Stimulated activated CD4-positive, alpha-beta T cell treated with anti-CD3 and anti-CD28 coated beads, TNF-alpha, amount 100 ng/mL, for 1 hour (primary cell): Measurements from ENCODE around the gene ASXL1.

ENCODE experiments used
- DNase-seq, 3 donors: peaks; one replicate each; pipeline ENCODE4 v3.0.0-alpha.2; 2020; ENCODE audit warnings: low read depth in 3 of 3, low spot score in 1 of 3

The ASXL1 gene

DNA sequence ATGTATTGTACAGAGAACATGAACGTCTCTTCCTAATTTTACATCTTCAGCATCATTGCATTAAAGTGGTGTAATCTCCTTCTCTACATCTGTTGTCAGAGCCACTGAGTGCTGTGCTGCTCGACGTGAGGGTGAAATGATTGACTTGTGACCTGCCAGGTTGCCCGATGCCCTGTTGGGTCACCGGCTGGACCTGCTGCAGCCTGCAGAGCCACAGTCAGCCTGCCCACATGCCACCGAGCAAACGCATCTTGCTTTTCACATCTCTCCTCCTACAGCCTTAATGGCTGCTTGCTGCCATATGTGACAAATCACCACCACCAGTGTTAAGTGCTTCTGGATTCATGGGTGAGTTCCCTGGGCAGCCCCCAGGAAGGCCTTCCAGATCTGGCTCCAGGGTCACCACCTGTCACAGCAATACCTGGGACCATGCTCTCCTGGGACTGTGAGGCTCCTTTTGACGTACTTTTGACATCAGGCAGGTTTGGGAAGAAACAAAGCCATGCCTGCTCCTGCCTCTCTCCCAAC, 80.3 kb downstream of the ASXL1 start:
- DNase-seq = no peak

GRCh38 chr20:32439132-32439829, 81.2 kb downstream of the ASXL1 start:
- no peak for DNase-seq

DNA sequence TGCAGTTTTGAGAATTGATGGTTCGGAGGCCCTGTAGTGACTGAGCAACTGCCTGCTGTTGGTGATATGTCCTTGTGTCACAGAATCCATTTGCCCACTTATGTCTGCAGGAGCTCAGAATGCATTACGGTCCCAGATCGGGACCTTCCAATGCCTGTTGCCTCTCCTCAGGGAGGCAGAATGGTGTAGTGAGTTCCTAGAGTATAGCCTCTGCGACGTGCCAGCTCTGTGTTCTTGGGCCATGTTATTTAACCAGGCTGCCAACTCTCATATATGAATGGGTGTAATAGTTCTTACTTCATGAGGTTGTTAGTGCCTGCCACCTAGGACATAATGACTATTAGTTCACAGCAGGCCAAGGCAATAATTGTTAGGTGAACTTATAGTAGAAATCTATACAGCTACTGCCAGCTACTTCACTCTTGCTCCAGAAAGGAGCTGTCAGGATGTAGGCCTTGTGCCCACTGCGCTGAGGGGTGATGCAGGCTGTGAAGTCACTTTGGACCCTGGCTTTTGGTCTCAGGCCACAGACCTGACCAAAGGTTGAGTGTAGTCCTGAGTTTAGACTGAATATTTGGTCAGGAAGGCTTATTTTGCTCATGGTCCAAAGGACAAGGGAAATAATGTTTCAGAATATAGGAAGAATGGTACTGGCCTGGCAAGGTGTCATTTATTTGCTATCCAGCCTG, 82.1 kb downstream of the ASXL1 start:
- no peak for DNase-seq

DNA sequence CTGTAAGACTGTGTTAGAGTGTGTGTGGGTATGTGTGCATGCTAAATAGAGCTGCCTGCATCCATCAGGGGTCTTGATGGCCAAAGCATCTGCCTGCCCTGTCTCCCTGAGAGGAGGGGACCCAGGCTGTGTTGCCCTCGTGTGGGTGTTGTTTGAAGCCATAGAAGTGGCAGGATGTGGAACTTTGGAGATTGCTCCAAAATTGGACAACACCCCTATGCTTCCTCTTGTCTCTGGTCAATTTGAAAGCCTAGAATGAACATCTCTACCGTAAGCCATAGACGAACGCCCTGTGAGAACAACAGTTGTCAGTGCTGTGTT, 82.6 kb downstream of the ASXL1 start:
- no peak for DNase-seq

- DNase-seq = no peak
Measured at GRCh38 chr20:32441638-32442037, 83.5 kb downstream of the ASXL1 start.

DNA sequence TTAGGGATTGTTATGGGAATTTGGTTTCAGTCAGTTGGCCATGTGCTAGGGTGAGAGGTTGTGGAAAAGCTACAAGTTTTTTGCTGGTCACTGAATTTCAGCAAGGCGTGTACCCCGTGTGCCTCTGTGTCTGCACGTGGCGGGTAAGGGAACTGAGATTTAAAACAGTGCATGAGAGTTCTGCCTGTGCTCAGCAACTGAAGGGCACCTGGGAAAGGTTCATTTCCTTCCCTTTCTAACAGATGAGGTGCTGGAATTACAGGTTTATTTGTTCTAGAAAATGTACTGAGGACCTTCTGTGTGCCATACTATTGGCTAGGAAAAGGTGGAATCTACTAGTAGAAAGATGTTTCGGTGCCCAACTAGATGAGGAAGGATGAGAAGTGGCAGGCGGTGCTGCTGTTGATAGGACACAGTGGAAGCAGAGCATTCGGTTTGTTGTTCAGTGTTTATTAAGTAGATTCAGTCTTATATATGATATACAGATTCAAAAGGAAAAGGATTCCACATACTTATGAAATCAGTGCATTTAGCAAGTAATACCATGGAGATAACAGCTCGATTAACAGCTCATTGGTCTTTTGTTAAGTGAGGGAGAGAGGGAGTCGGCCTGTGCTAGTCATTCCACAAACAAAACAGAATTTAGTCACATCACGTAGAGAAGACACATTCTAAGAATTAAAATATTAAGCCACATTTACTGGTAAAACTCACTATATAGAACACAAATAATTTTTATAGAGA, 84.7 kb downstream of the ASXL1 start:
- DNase-seq = no peak

- DNase-seq = no peak
Measured at GRCh38 chr20:32443386-32443974, 85.3 kb downstream of the ASXL1 start.

GRCh38 chr20:32444474-32445220, 86.5 kb downstream of the ASXL1 start:
- DNase-seq = no peak

DNA sequence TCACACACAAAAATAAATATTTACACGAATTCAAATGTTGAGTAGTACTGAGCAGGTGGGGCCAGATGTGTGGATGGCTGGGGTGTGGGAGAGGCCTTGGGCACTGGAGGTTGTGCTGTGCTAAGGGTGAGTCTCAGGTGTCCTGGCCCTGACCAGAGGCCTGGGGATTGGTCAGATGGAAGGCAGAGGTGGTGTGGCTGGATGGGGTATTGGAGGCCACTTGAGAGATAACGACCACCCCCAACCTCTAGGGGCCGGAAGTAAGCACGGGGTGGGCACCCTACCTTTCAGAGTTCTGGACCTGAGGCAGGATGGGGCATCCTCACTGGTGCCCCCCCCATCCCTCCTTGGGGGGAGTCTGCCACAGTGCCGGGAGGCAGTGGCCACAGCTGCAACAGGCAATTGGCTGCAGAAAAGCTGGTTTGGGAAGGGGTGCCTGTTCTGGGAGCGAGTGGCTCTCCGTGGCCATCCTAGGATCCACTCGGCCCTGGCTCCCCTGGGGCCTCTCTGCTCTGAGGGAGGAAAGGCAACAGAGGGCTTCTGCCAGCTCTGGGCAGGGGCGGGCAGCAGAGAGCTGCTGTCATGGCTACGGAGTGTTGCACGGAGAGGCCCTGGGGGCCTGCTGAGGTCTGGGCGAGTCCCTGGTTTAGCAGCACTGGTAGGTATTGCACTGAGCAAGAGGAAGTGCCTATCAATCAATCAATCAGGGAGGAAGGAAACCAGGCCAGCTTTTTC, 87.6 kb downstream of the ASXL1 start:
- no peak for DNase-seq

- no peak for DNase-seq
Measured at GRCh38 chr20:32446301-32447100, 88.4 kb downstream of the ASXL1 start.

GRCh38 chr20:32447136-32448027, 89.3 kb downstream of the ASXL1 start:
- no peak for DNase-seq

DNA sequence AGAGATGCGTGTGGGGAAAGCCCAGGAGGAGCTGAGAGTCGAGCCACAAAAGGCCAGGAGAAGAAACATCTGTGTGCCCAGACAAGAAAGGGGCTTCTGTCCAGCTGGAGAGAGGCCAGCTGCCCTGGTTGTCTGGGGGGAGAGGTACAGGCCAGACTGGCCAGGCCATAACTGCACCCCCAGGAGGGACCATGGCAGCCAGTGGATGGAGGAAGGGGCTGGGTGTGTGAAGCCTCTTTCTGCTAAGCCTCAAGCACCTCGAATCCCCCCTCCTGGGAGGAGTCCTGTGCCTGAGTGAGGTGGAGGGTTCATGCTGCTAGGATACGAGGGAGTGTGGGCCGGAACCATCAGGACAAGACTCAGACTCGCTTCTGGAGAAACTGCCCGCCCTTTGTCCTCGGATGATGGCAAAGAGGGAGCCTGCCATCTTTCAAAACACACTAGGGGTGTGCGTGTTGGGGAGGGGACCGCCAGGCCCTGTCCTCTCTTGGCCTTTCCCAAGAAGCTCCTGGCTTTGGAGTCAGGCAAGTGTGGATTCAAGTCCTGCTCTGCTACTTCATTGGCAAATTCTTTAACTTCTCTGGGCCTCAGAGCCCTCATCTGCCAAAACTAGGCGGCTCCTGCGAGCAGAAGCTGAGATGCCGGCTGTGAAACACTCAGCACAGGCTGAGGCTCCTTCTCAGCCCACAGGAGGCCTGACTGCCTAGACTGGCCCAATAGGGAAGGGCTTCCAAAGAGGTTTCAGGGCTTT, 90.3 kb downstream of the ASXL1 start:
- no peak for DNase-seq

DNA sequence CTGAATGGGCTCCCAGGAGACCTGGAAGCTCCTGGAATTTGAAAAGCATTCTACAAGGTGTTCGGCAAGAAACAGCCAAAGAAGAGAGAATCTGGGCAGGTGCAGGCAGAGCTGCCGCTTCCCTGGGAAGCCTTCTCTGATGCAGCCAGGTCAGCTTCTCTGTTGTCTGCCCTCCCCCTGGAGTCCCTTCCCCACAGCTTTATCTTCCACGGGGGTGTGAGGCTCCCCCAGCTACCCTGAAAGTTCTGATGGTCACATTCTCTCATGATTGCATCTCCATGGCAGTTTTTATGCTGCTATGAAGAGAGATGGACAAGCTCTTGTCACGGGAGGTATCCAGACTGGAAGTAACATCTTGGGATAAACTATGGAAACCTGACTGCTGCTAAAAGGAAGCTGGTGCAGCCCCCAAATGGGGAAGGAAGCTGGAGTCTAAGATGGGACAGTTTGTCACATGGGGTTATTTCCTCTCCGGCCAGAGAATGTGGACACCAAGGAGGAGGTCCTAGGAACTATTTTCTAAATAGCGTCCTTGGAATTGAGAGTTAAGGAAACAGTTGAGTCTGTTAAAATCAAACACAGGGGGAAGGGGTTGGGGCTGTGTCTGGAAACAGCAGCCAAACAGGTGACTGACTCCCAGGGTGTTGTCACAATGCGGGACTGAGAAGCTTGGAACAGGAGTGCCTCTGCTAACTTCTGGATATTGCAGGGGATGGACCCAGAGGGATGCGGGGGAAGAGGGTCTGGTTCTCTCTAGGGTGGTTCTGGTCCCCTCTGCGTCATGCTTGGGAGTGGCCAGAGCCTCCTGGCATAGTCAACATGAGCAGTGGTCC, 91.1 kb downstream of the ASXL1 start:
- DNase-seq = no peak

- no peak for DNase-seq
Measured at GRCh38 chr20:32449890-32450401, 91.8 kb downstream of the ASXL1 start.

- no peak for DNase-seq
Measured at GRCh38 chr20:32450484-32451061, 92.4 kb downstream of the ASXL1 start.

DNA sequence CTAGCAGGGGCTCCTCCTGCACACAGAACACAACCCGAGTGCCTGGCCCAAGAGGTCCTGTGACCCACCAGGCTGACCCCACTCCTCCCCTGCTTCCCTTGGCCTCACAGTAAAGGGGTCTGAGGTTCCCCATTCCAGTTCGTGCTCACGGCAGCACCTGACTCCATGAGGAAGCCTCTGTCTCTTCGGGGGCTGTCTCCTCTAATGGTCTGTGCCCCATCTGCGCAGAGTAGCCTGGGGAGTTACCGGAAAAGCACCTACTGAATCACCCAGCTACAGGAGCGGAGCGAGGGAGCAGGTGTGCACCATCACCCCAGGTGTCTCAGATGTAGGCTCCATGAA, 93.2 kb downstream of the ASXL1 start:
- no peak for DNase-seq
